Memory B cell (primary cell): ENCODE data around the gene RB1.
A peak's percentile ranks its signal among the peaks of the same experiment; 100 is the strongest.
"Not testable (repeated sequence)": the region's sequence is repeated elsewhere in the genome, so short reads cannot be mapped to it uniquely, and the experiment has no call there.

ENCODE experiments used
- ATAC-seq: fragments of 150-1000 bp; cut with Tn5 transposase; 2 replicates; pipeline ENCODE4 v1.10.0; 2021; ENCODE audit warnings: low read depth, mild to moderate bottlenecking, moderate library complexity
- DNase-seq, 2 donors: peaks; one replicate each; pipeline ENCODE4 v3.0.0; 2022; ENCODE audit warnings: low spot score in 2 of 2
- H3K27ac Mint-ChIP-seq: one replicate; pipeline ENCODE4 v1.8.0; 2022; ENCODE audit warnings: mild to moderate bottlenecking, moderate library complexity, mixed read lengths
- H3K27me3 Mint-ChIP-seq: one replicate; pipeline ENCODE4 v1.8.0; 2022; ENCODE audit warnings: mixed read lengths
- H3K36me3 Mint-ChIP-seq: one replicate; pipeline ENCODE4 v1.8.0; 2022; ENCODE audit warnings: mild to moderate bottlenecking, mixed read lengths
- H3K4me1 Mint-ChIP-seq: one replicate; pipeline ENCODE4 v1.8.0; 2022; ENCODE audit warnings: mixed read lengths
- H3K4me3 Mint-ChIP-seq: one replicate; pipeline ENCODE4 v1.8.0; 2022; ENCODE audit warnings: mild to moderate bottlenecking, moderate library complexity, mixed read lengths
- H3K9me3 Mint-ChIP-seq: one replicate; pipeline ENCODE4 v1.8.0; 2022; ENCODE audit warnings: mixed read lengths

The RB1 gene

DNA sequence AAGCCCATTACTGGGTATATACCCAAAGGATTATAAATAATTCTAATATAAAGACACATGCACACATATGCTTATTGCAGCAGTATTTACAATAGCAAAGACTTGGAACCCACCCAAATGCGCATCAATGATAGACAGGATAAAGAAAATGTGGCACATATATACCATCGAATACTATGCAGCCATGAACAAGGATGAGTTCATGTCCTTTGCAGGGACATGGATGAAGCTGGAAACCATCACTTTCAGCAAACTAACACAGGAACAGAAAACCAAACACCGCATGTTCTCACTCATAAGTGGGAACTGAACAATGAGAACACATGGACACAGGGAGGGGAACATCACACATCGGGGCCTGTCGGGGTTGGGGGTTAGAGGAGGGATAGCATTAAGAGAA is 118.5 kb downstream of the RB1 start:
- not testable (repeated sequence) for DNase-seq, ATAC-seq, H3K4me1 Mint-ChIP-seq, H3K27ac Mint-ChIP-seq, H3K27me3 Mint-ChIP-seq, H3K9me3 Mint-ChIP-seq, H3K4me3 Mint-ChIP-seq
- peaks cover 29% of the 10 kb centered on the region for H3K36me3 Mint-ChIP-seq

GRCh38 chr13:48424212-48424611 is 120.7 kb downstream of the RB1 start:
- Mint-ChIP-seq H3K4me1 (peaks cover 3% of the 10 kb centered on the region), H3K27me3 (no peaks in the 10 kb centered on the region), H3K27ac (no peak overlapping the region), H3K9me3 (peaks cover 6% of the 10 kb centered on the region), H3K4me3 (no peak overlapping the region), H3K36me3 (peaks cover 14% of the 10 kb centered on the region)
- DNase-seq (no peak), ATAC-seq (no peak)

- Mint-ChIP-seq H3K9me3 (peaks cover 1% of the 10 kb centered on the region), H3K4me1 (peaks cover 7% of the 10 kb centered on the region), H3K4me3 (no peak overlapping the region), H3K27ac (no peak overlapping the region), H3K36me3 (peaks cover 12% of the 10 kb centered on the region), H3K27me3 (no peaks in the 10 kb centered on the region)
- no peak for DNase-seq
- ATAC-seq, result no peak
Measured at GRCh38 chr13:48426052-48426451, 122.5 kb downstream of the RB1 start.

DNA sequence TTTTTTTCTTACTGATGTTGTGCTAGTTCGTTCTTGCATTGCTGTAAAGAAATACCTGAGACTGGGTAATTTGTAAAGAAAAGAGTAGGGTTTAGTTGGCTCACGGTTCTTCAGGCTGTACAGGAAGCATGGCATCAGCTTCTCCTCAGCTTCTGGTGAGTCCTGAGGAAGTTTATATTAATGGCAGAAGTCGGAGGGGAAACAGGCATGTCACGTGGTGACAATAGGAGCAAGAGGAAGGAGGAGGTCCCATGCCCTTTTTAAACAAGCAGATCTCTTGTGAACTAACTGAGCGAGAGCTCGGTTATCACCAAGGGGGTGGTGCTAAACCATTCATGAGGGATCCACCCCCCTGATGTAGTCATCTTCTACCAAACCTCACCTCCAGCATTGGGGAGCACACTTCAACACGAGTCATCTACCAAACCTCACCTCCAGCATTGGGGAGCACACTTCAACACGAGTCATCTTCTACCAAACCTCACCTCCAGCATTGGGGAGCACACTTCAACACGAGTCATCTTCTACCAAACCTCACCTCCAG is 123.3 kb downstream of the RB1 start:
- not testable (repeated sequence) for H3K27me3 Mint-ChIP-seq, H3K4me3 Mint-ChIP-seq, H3K27ac Mint-ChIP-seq, H3K9me3 Mint-ChIP-seq, H3K4me1 Mint-ChIP-seq, ATAC-seq, DNase-seq
- H3K36me3 Mint-ChIP-seq, result peaks cover 12% of the 10 kb centered on the region

GRCh38 chr13:48429036-48429435 is 125.5 kb downstream of the RB1 start:
- Mint-ChIP-seq H3K4me1 (peaks cover 8% of the 10 kb centered on the region), H3K27me3 (no peaks in the 10 kb centered on the region), H3K27ac (no peak overlapping the region), H3K4me3 (no peak overlapping the region), H3K36me3 (peaks cover 14% of the 10 kb centered on the region), H3K9me3 (peaks cover 1% of the 10 kb centered on the region)
- ATAC-seq (no peak), DNase-seq (no peak)

GRCh38 chr13:48429886-48430285 is 126.3 kb downstream of the RB1 start:
- ATAC-seq (peak; percentile 42), DNase-seq (no peak)
- H3K36me3 Mint-ChIP-seq, result peaks cover 14% of the 10 kb centered on the region
- no peaks in the 10 kb centered on the region for H3K27me3 Mint-ChIP-seq
- H3K4me3 Mint-ChIP-seq, result no peak overlapping the region
- peaks cover 1% of the 10 kb centered on the region for H3K9me3 Mint-ChIP-seq
- H3K27ac Mint-ChIP-seq, result no peak overlapping the region
- peaks cover 13% of the 10 kb centered on the region for H3K4me1 Mint-ChIP-seq

DNA sequence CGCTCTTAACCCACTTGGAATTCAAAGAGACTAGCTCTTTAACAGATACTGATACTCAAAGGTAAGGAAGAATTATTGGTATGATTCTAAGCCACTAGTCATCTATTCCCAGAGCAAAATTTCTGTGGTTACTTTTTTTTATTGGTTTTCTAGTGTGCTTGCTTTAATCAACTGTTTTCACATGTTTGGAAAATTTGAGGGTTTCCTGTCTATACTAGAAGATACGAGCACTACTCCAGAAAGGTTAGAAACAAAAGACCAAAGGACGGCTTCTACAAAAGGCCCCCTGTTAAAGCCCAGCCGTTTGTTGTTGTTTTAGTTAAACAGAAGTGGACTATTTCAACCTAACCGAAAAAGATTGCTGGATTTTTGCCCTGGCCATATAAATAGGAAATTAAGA is 127.9 kb downstream of the RB1 start:
- ATAC-seq (no peak), DNase-seq (no peak)
- H3K4me3 Mint-ChIP-seq, result no peak overlapping the region
- peaks cover 19% of the 10 kb centered on the region for H3K4me1 Mint-ChIP-seq
- H3K27me3 Mint-ChIP-seq, result no peaks in the 10 kb centered on the region
- H3K9me3 Mint-ChIP-seq, result peaks cover 1% of the 10 kb centered on the region
- peaks cover 20% of the 10 kb centered on the region for H3K36me3 Mint-ChIP-seq
- H3K27ac Mint-ChIP-seq, result no peak overlapping the region

- ATAC-seq (no peak), DNase-seq (no peak)
- Mint-ChIP-seq H3K4me3 (no peak overlapping the region), H3K4me1 (peaks cover 22% of the 10 kb centered on the region), H3K27ac (no peak overlapping the region), H3K27me3 (no peaks in the 10 kb centered on the region), H3K9me3 (no peaks in the 10 kb centered on the region), H3K36me3 (peaks cover 14% of the 10 kb centered on the region)
Measured at GRCh38 chr13:48431987-48432615, 128.6 kb downstream of the RB1 start.

DNA sequence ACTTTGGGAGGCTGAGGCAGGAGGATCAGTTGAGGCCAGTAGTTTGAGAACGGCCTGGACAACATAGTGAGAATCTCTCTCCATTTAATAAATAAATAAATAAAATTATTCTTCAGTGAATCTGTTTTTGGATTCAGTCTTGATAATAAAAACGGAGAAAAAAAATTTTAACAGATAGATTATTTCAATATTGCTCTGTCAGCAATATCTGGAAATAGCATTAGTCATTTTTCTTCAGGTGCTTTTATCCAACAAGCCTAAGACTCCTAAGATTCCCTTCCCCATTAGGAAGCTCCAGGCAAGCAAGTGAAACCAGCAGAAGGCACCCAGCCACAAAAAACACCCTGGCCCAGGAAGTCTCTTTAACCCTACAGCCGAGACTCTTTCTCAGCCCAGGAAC is 130.6 kb downstream of the RB1 start:
- DNase-seq, result no peak
- peaks cover 21% of the 10 kb centered on the region for H3K4me1 Mint-ChIP-seq
- peak overlapping the region; percentile 62 for H3K27ac Mint-ChIP-seq
- ATAC-seq, result no peak
- H3K9me3 Mint-ChIP-seq, result no peaks in the 10 kb centered on the region
- no peaks in the 10 kb centered on the region for H3K27me3 Mint-ChIP-seq
- H3K4me3 Mint-ChIP-seq, result no peak overlapping the region
- peaks cover 16% of the 10 kb centered on the region for H3K36me3 Mint-ChIP-seq

GRCh38 chr13:48436661-48437288 is 133.2 kb downstream of the RB1 start:
- DNase-seq (no peak), ATAC-seq (no peak)
- Mint-ChIP-seq H3K4me1 (peaks cover 17% of the 10 kb centered on the region), H3K36me3 (peaks cover 16% of the 10 kb centered on the region), H3K27me3 (no peaks in the 10 kb centered on the region), H3K4me3 (no peak overlapping the region), H3K27ac (no peak overlapping the region), H3K9me3 (no peaks in the 10 kb centered on the region)

DNA sequence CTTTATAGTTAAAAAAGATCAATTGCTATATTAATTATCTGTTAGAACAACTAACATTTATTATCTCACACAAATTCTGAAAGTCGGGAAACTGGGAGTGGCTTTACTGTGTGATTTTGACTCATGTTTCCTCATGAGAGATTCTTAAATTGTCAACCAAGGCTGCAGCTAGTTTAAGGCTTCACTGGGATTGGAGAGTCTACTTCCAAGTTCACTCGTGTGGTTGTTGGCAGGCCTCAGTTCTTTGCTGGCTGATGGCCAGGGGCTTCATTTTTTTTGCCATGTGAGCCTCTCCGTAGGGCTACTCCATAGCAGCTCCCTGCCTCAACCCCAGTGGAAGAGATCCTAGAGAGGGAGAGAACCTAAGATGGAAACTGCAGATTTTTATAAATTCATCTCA is 133.8 kb downstream of the RB1 start:
- Mint-ChIP-seq H3K27ac (no peak overlapping the region), H3K27me3 (no peaks in the 10 kb centered on the region), H3K36me3 (peaks cover 16% of the 10 kb centered on the region), H3K4me1 (peaks cover 16% of the 10 kb centered on the region), H3K4me3 (no peak overlapping the region), H3K9me3 (no peaks in the 10 kb centered on the region)
- no peak for ATAC-seq
- no peak for DNase-seq

DNA sequence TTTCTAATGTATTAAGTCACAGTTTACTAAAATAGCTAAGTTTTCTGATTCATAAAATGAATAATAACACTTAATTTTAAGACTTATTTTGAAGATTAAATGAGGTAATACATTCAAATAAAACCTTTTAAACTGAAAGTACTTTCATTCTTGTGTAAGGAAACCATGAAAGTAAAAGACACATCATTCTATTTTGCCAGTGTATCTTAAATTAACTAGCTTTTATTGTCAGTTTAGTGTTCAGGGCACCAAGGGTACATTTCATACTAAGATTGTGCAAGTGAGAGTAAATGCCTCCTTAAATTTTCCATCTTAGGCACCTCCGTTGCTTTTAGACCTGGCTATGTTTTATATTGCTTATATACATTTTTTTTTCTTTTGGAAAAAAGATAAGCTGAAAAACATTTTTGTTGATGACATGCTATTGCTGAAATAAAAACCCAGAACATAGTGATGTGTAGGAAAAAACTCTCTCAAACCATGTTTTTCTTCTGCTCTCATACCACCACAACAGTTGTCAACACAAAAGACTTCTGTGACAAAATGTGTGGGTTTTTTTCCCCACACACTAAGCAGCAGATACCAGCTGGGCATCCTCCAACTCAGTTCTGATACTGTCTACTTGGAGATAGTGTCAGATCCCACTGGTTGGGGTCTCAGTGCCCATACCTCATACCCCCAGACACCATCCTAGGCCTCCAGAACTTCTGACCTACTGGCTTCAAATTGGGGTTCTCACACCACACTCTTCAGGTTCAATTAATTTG is 140.1 kb downstream of the RB1 start:
- H3K27me3 Mint-ChIP-seq, result no peaks in the 10 kb centered on the region
- H3K9me3 Mint-ChIP-seq, result no peaks in the 10 kb centered on the region
- H3K27ac Mint-ChIP-seq, result no peak overlapping the region
- no peak for ATAC-seq
- H3K4me3 Mint-ChIP-seq, result no peak overlapping the region
- peaks cover 19% of the 10 kb centered on the region for H3K36me3 Mint-ChIP-seq
- no peak for DNase-seq
- H3K4me1 Mint-ChIP-seq, result peaks cover 5% of the 10 kb centered on the region

DNA sequence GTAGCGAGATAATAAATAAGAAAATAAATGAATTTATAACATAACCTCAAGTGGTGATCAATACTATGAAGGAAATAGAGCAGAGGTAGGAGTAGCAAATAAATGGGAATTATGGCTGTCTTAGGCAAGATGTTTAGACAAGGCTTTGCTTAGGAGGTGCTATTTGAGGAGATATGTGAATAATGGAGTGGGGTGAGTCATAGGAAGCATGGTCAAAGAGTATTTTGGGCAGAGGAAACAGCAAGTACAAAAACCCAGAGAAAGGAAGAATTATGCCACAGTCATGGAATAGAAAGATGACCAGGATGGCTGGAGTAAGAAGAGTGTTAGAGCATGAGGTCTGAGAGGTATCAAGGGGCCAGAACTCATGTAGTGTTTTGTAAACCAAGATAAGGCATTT is 142.9 kb downstream of the RB1 start:
- H3K27ac Mint-ChIP-seq, result no peak overlapping the region
- peaks cover 7% of the 10 kb centered on the region for H3K9me3 Mint-ChIP-seq
- no peak overlapping the region for H3K4me3 Mint-ChIP-seq
- H3K27me3 Mint-ChIP-seq, result no peaks in the 10 kb centered on the region
- H3K4me1 Mint-ChIP-seq, result peaks cover 3% of the 10 kb centered on the region
- DNase-seq, result no peak
- no peak for ATAC-seq
- H3K36me3 Mint-ChIP-seq, result peaks cover 32% of the 10 kb centered on the region

- Mint-ChIP-seq H3K9me3 (peaks cover 10% of the 10 kb centered on the region), H3K27ac (no peak overlapping the region), H3K27me3 (no peaks in the 10 kb centered on the region), H3K36me3 (peaks cover 45% of the 10 kb centered on the region), H3K4me1 (peaks cover 3% of the 10 kb centered on the region), H3K4me3 (no peak overlapping the region)
- ATAC-seq (no peak), DNase-seq (no peak)
Measured at GRCh38 chr13:48448285-48448958, 144.9 kb downstream of the RB1 start.
